UCSD-AML1 (cell line): Measurements from ENCODE around the gene SPATA16.
"Not testable (repeated sequence)": the region's sequence is repeated elsewhere in the genome, so short reads cannot be mapped to it uniquely, and the experiment has no call there.

ENCODE experiments used
- DNase-seq: peaks from one replicate; lab custom pipeline; 2025; ENCODE audit not compliant: unreplicated experiment; lab: John Stamatoyannopoulos, UW

Gene SPATA16

GRCh38 chr3:172960626-172961182, 180.3 kb downstream of the SPATA16 start:
- DNase-seq, result not testable (repeated sequence)

GRCh38 chr3:172958565-172958964, 182.5 kb downstream of the SPATA16 start:
- DNase-seq, result no peak

- peak; percentile 14 for DNase-seq
These were observed 187.5 kb downstream of the SPATA16 start for GRCh38 chr3:172953571-172953970.

GRCh38 chr3:172951511-172951910, 189.5 kb downstream of the SPATA16 start:
- DNase-seq, result no peak

GRCh38 chr3:172946061-172946460, 195.0 kb downstream of the SPATA16 start:
- DNase-seq, result no peak

GRCh38 chr3:172939651-172940293, 201.3 kb downstream of the SPATA16 start:
- no peak for DNase-seq

GRCh38 chr3:172938788-172939187, 202.2 kb downstream of the SPATA16 start:
- DNase-seq, result no peak

- DNase-seq, result no peak
These were observed 209.2 kb downstream of the SPATA16 start for GRCh38 chr3:172931746-172932285.

GRCh38 chr3:172929451-172929850, 211.6 kb downstream of the SPATA16 start:
- no peak for DNase-seq

- DNase-seq, result no peak
These were observed 216.5 kb downstream of the SPATA16 start for GRCh38 chr3:172924546-172924945.

- no peak for DNase-seq
These were observed 221.7 kb downstream of the SPATA16 start for GRCh38 chr3:172919297-172919683.

- no peak for DNase-seq
These were observed 222.3 kb downstream of the SPATA16 start for GRCh38 chr3:172918568-172919296.

GRCh38 chr3:172918165-172918564, 222.9 kb downstream of the SPATA16 start:
- DNase-seq, result no peak

GRCh38 chr3:172915911-172916514, 225.0 kb downstream of the SPATA16 start:
- DNase-seq, result no peak

GRCh38 chr3:172914854-172915253, 226.2 kb downstream of the SPATA16 start:
- no peak for DNase-seq

GRCh38 chr3:172913911-172914655, 227.0 kb downstream of the SPATA16 start:
- DNase-seq, result no peak

- no peak for DNase-seq
These were observed 229.9 kb downstream of the SPATA16 start for GRCh38 chr3:172911142-172911541.

- no peak for DNase-seq
These were observed 232.2 kb downstream of the SPATA16 start for GRCh38 chr3:172908771-172909270.

GRCh38 chr3:172905451-172905850, 235.6 kb downstream of the SPATA16 start:
- no peak for DNase-seq

- DNase-seq, result no peak
These were observed 236.2 kb downstream of the SPATA16 start for GRCh38 chr3:172904711-172905373.
